NCI-H1092 treated with DMSO at 0.1 percent for 48 hours (cell line): Measurements from ENCODE around the gene UNC5B.
A peak's percentile ranks its signal among the peaks of the same experiment; 100 is the strongest.

ENCODE experiments used
- DNase-seq: peaks from one replicate; lab custom pipeline; 2025; lab: John Stamatoyannopoulos, UW

The UNC5B gene

DNA sequence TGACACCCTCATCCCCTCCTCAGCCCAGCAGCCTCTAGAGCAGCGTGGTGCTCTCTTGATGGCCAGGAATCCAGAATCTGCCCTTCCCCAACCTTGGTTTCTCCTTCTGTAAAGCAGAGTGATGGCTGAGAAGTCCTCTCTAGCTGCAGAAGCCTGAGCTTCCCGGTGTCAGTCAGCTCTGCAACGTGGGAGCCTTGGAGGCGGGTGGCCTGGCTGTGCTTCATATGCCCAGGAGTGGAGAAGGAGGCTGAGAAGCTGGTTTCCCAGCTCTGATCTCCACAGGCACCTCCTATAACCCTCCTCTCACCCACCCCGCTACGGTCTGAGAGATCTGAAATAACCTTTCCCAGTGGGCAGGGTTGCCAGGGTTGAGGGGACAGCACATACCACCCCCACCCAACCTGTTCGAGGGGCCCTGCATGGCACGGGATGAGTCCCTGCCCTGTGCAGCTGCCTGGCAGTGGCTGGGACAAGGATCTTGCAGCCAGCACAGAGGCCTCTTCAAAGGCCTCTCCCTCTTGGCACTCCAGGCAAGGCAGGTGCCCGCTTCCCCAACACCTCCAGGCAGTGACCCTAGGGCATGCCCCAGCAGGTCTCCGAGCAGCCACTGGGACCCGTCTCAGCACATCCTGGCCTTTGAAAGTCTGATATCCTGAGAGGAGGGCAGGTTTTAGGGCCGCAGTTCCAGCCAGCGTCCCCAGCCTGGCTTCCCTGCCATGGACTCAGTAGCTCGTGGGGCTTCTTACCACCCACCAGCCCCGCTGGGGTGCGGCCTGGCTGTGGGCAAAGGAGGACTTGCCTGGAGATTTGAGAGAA is 88.4 kb downstream of the UNC5B start:
- no peak for DNase-seq

- no peak for DNase-seq
Measured at GRCh38 chr10:71301371-71301916, 89.1 kb downstream of the UNC5B start.

GRCh38 chr10:71302451-71302850 is 90.1 kb downstream of the UNC5B start:
- no peak for DNase-seq

GRCh38 chr10:71302874-71303568 is 90.7 kb downstream of the UNC5B start:
- DNase-seq: peak; percentile 52

- DNase-seq: no peak
Measured at GRCh38 chr10:71303569-71303907, 91.2 kb downstream of the UNC5B start.

GRCh38 chr10:71304914-71305313 is 92.5 kb downstream of the UNC5B start:
- DNase-seq: no peak

- DNase-seq: no peak
Measured at GRCh38 chr10:71306979-71307378, 94.6 kb downstream of the UNC5B start.

DNA sequence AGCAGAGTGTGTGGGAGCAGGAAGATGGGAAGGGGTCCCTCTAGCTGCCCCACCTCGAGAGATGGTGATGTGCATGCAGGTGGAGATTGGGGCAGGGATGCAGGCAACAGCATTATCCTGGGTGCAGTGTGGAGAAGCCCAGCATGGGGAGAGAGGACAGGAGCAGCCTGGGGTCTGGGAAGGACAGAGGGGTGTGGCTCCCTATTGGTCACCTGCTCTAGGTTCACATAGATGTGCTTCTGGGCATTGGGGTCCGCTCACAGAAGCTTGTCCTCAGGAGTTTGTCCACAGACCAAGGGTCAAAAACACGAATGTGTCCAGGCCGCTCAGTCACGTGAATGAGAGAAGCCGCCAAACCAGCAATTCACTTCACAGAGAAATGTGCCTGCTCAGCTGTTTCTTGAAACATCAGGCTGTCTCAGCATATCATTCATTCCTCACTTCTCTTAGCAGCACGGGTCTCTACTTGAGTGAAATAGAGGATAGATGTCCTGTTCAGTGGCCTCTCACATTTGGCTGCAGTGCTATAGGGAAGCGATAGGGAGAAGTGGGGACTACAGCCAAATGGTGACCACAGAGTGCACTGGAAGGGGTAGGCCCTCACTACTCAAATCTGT is 95.2 kb downstream of the UNC5B start:
- no peak for DNase-seq

DNA sequence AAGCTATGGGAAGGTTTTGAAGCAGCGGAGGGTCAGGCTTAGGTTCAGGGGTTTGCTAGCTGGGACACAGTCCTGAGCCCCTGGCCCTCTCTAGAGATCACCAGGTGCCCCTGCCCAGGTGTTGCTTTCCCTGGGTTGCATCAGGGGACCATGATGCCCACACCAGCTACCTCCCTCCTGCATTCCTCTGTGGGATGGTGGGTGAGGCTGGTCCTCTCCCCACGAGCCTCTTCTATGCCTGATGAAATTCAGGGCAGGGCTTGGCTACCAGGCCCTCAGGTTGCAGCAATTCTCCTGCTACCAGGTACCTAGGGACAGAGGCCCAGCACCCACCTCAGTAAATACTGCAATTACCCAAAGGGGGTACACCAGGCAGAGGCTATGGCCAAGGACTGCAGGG is 95.9 kb downstream of the UNC5B start:
- DNase-seq: no peak

DNA sequence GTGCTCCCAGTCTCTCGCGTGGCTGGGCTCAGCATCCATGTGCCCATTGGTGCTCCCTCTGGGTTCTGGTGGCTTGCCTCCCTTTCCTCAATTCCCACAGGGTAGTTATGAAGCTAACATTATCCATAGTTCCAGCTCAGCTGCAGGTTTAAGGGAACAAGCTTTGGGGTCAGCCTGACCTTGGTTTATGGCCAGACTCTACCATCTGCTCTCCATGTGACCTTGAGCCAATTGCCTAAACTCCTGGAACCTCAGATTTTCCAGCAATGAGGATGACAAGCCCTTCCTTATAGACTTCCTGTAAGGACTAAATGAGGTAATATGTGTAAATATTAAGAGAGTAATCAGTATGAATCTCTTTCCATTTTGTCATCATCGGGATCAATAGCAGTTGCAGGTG is 96.6 kb downstream of the UNC5B start:
- no peak for DNase-seq

GRCh38 chr10:71309919-71310318 is 97.5 kb downstream of the UNC5B start:
- no peak for DNase-seq

- DNase-seq: no peak
Measured at GRCh38 chr10:71312220-71312619, 99.8 kb downstream of the UNC5B start.

DNA sequence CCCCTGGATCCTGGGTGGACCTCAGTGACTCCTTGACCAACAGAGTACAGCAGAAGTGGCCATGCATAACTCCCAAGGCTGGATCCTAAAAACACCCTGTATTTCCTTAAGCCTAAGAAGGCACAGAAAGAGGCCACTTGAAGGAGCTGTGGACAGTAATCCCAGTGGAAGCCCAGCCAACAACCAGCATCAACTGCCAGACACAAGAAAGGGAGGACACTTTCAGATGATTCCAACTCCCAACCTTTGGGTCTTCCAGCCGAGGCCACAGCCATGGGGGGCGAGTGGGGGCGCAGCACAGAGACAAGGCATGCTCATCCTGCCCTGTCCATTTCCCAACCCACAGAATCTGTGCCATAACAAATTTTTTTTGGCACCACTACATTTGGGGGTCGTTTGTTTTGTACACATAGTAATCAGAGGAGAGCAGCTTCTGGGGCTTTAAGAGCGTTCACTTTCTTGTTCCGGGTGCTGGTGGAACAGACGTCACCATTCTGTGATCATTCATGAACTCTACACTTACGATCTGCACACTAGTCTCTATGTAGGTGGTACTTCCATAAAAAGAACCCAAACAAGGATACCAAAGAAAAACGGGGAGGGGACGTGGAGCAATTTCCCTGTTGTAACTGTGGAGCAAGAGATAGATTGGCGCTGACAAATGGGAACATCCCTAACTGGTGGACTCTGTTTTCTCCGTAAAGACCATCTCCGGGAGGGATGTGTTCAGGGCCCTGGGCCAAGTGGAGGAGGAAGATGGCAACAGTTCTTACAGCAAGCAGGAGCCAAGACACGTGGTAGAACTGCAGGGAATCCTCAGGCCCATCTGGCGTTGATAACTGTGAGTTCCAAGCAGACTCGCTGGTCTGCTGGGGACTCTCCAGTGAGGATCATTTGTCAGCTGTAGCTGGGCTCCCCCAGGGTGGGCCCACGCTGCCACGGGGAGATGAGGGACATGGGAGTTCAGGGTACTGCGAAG is 100.7 kb downstream of the UNC5B start:
- DNase-seq: no peak

DNA sequence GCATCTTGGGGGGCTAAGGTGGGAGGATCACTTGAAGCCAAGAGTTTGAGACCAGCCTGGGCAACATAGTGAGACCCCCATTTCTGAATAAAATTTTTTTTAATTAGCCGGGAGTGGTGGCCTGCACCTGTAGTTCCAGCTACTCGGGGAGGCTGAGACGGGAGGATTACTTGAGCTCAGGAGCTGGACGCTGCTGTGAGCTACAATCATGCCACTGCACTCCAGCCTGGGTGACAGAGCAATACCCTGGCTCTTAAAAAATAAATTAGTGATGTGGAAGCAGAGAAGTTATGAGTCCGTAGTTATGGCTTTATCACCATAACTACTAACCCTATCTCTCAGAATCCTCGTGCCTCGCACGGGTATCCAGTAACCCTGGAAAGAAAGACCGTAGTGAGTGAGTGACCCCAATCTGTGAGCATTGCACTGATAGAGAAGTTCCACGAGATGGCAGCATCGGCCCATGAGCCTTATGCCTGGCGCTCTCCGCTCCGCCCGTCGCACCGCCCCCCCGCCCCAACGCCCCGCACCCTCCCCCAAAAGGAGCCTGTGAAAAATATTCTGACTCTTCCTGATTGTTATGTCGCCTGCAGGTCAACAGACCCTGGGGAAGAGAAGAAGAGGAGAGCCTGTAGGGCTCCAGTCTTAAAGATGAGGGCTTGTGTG is 101.8 kb downstream of the UNC5B start:
- peak; percentile 21 for DNase-seq

- DNase-seq: no peak
Measured at GRCh38 chr10:71314694-71315225, 102.4 kb downstream of the UNC5B start.

DNA sequence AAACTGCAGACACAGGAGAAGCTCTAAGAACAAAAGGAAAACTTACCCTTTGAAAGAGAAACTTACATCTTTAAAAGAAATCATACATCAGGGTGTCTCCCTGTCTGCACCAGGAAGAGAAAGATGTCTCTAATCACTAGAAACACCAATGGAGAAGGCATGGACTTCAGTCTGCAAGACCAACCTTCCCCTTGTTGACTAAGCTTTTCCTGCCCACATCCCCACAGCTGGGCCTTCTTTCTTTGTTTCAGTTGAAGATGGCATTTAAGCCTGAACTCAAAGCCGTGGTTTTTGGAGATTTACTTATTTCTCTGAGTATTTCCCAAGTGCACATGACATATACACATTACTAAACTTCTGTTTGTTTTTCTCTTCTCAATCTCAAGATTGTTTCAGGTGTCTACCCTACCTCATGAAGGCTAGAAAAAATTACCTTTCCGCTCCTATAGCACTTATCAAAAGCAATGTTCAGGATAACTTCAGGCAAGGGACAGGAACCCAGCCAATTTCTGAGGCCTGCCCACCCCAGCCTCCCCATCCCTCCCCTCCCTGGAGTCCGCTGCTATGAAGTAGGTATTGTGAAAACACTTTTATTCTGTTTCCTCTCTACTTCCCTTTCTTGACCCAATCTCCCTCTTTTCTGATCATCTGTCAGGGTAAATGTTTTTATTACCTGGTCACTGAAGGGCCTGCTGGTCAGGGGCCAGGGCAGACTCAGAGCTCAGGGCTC is 103.9 kb downstream of the UNC5B start:
- no peak for DNase-seq

GRCh38 chr10:71316786-71317160 is 104.4 kb downstream of the UNC5B start:
- DNase-seq: no peak

DNA sequence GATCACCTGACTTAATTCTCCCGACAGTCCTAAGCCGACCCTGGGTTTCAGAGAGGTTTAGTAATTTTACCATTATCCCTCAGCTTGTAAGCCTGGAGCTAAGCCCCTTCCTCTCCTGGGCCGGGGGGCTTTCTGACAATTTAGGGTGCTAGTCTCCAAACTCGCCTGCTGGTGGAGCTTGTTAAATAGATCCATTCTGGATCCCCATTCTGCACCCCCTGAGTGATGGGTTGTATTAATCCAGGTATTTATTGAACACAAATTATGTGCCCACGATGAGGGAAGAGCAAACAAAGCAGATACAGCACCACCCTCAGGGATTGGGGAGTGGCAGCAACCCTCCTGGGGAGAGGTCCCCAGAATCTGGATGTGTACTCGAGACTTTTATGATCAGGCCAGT is 105.4 kb downstream of the UNC5B start:
- no peak for DNase-seq

DNA sequence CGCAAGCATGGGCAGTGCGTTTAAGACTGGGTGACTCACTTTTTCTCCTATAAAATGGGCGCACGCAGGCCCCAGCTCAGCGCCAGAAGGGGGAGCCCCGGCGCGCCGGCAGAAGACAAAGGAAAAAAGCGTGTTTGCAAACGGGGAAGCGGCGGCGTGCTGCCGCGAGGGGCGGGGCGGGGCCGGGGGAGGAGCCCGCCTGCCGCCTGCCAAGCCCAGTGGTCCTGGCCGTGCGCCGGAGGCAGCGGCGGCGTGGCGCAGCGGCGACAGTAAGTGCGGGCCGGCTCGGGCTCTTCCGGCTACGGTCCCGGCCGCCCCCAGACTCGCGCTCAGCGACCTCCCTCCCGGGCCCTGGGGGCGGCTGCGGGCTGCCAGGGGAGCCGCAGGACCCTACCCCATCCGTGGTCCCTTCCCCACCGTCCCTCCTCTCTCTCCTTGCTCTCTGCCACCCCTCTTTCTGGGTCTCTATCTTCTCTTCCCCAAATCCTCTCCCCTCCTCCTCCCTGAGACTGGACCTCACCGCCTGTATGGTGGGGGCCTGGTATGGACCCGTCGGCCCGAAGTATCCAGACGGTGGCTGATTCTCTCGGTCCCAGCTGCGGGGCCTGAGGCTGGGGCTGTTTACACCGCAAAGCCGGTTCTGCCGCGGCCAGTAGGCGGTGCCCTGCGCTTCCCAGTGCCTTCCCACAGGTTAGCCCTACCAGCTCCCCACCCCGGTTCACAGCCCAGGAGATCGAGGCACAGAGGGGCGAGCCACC is 106.9 kb downstream of the UNC5B start, which contains the start of gene SLC29A3:
Gene SLC29A3, plus strand, starts transcription at position 218 of the 758 bp plus-strand sequence. Its CDS starts 51 bp downstream, at position 269.
- peak; percentile 74 for DNase-seq
